ENCODE results near the gene LSM10. TPM values are rescaled to one million over a fixed set of nuclear protein-coding genes. Genes with fewer than 3 reads are reported as not detected.

Gene LSM10
- total RNA-seq, 2 experiments from 2014 or later: 43.2 to 133 TPM

GRCh38 chr1:36419140-36419539, 21.4 kb upstream of the LSM10 start:
- Histone ChIP-seq H3K9me2 (ENCODE audit: insufficient read depth, low read length) (no peaks in the 10 kb centered on the region), H3K9me3 (ENCODE audit: low read length) (peaks cover 8% of the 10 kb centered on the region; the same call in 1 of the 2 replicates), H3K36me3 (ENCODE audit: insufficient read depth, low read length) (no peaks in the 10 kb centered on the region), H2AFZ (ENCODE audit: low read length) (no peak overlapping the region), H3K4me1 (ENCODE audit: insufficient read depth, low read length, poor library complexity, severe bottlenecking) (peaks cover 11% of the 10 kb centered on the region), H3K79me2 (ENCODE audit: insufficient read depth, low read depth, low read length) (no peaks in the 10 kb centered on the region), H3K27ac (ENCODE audit: low read depth, low read length, poor library complexity, severe bottlenecking) (no peak overlapping the region), H3K4me2 (ENCODE audit: low read length) (no peak overlapping the region), H4K20me1 (ENCODE audit: insufficient read depth, low read length) (no peaks in the 10 kb centered on the region), H3K4me3 (ENCODE audit: low read depth, low read length, poor library complexity, severe bottlenecking) (no peak overlapping the region)
- TF ChIP-seq CTCF (conservative IDR thresholded peaks at IDR 0.05; ENCODE audit: low read length): no peak
- no peak for TF ChIP-seq EZH2phosphoT487 (IDR thresholded peaks at IDR 0.05; ENCODE audit: borderline replicate concordance, low read depth, low read length)
- ChIA-PET POLR2A (interaction anchor here (0.8 to 1.5 kb wide), 4 partner anchors 10 to 69 kb away, joined by 4 to 7 read pairs (median 6); no protein-coding TSS in a partner anchor), CTCF (ENCODE audit: unreplicated experiment) (interaction anchor here (1.5 kb wide), 1 partner anchor 77 kb away, joined by 3 read pairs; no protein-coding TSS in a partner anchor)
- no TSS peak for BruUV-seq (replicated peaks)
- no peak for DNase-seq (ENCODE audit: low spot score)
- intact Hi-C loops (cut with micrococcal nuclease; ENCODE audit: unreplicated experiment): no loop called here

GRCh38 chr1:36417931-36418330, 20.2 kb upstream of the LSM10 start:
- Histone ChIP-seq H3K36me3 (ENCODE audit: insufficient read depth, low read length) (no peaks in the 10 kb centered on the region), H3K4me3 (ENCODE audit: low read depth, low read length, poor library complexity, severe bottlenecking) (no peak overlapping the region), H3K9me2 (ENCODE audit: insufficient read depth, low read length) (no peaks in the 10 kb centered on the region), H3K4me1 (ENCODE audit: insufficient read depth, low read length, poor library complexity, severe bottlenecking) (peaks cover 11% of the 10 kb centered on the region), H3K79me2 (ENCODE audit: insufficient read depth, low read depth, low read length) (no peaks in the 10 kb centered on the region), H3K9me3 (ENCODE audit: low read length) (peaks cover 8% of the 10 kb centered on the region; the same call in 1 of the 2 replicates), H4K20me1 (ENCODE audit: insufficient read depth, low read length) (no peaks in the 10 kb centered on the region), H2AFZ (ENCODE audit: low read length) (no peak overlapping the region), H3K4me2 (ENCODE audit: low read length) (no peak overlapping the region), H3K27ac (ENCODE audit: low read depth, low read length, poor library complexity, severe bottlenecking) (no peak overlapping the region)
- intact Hi-C loops (cut with micrococcal nuclease; ENCODE audit: unreplicated experiment): no loop called here
- TF ChIP-seq CTCF (conservative IDR thresholded peaks at IDR 0.05; ENCODE audit: low read length): no peak
- no peak for TF ChIP-seq EZH2phosphoT487 (IDR thresholded peaks at IDR 0.05; ENCODE audit: borderline replicate concordance, low read depth, low read length)
- BruUV-seq (replicated peaks): no TSS peak
- ChIA-PET POLR2A (interaction anchor here (2.3 kb wide), 1 partner anchor 29 kb away, joined by 5 read pairs; no protein-coding TSS in a partner anchor), CTCF (ENCODE audit: unreplicated experiment) (no interaction called here)
- DNase-seq (ENCODE audit: low spot score): no peak

- Histone ChIP-seq H3K9me3 (ENCODE audit: low read length) (peaks cover 17% of the 10 kb centered on the region), H4K20me1 (ENCODE audit: insufficient read depth, low read length) (no peaks in the 10 kb centered on the region), H2AFZ (ENCODE audit: low read length) (no peak overlapping the region), H3K36me3 (ENCODE audit: insufficient read depth, low read length) (no peaks in the 10 kb centered on the region), H3K4me3 (ENCODE audit: low read depth, low read length, poor library complexity, severe bottlenecking) (no peak overlapping the region), H3K27ac (ENCODE audit: low read depth, low read length, poor library complexity, severe bottlenecking) (no peak overlapping the region), H3K9me2 (ENCODE audit: insufficient read depth, low read length) (no peaks in the 10 kb centered on the region), H3K79me2 (ENCODE audit: insufficient read depth, low read depth, low read length) (no peaks in the 10 kb centered on the region), H3K4me2 (ENCODE audit: low read length) (no peak overlapping the region), H3K4me1 (ENCODE audit: insufficient read depth, low read length, poor library complexity, severe bottlenecking) (peaks cover 8% of the 10 kb centered on the region)
- ChIA-PET POLR2A (no interaction called here), CTCF (ENCODE audit: unreplicated experiment) (no interaction called here)
- TF ChIP-seq EZH2phosphoT487 (IDR thresholded peaks at IDR 0.05; ENCODE audit: borderline replicate concordance, low read depth, low read length) (no peak), CTCF (conservative IDR thresholded peaks at IDR 0.05; ENCODE audit: low read length) (no peak)
- intact Hi-C loops (cut with micrococcal nuclease; ENCODE audit: unreplicated experiment): no loop called here
- no peak for DNase-seq (ENCODE audit: low spot score)
- no TSS peak for BruUV-seq (replicated peaks)
These were observed 18.1 kb upstream of the LSM10 start for GRCh38 chr1:36415661-36416326.
